Tibial nerve (tissue), 4 donors: Measurements from ENCODE around the gene ASTN2. TPM values are rescaled to one million over a fixed set of nuclear protein-coding genes. Genes with fewer than 3 reads are reported as not detected.

Source experiments
- DNase-seq, 2 donors: peaks; one replicate each; pipeline ENCODE4 v3.0.0-alpha.2; 2019; ENCODE audit warnings: low spot score in 2 of 2
- H3K27ac ChIP-seq, 4 donors: fragments of 200-600 bp; sonication (generic) in 3 of 4; one replicate each; pipeline ENCODE4 v1.5.1; 2017 to 2019; ENCODE audit warnings: mild to moderate bottlenecking in 1 of 4
- H3K27me3 ChIP-seq, 2 donors: fragments of 200-600 bp; sonication (generic) in 1 of 2; one replicate each; pipeline versions ENCODE4 v1.5.1 to v1.6.0; 2017 to 2019
- H3K36me3 ChIP-seq, 3 donors: fragments of 200-600 bp; sonication (generic); one replicate each; pipeline ENCODE4 v1.5.1; 2018 to 2019
- H3K4me1 ChIP-seq, 4 donors: fragments of 200-600 bp; sonication (generic) in 3 of 4; one replicate each; pipeline ENCODE4 v1.5.1; 2017 to 2019
- H3K4me3 ChIP-seq, 4 donors: fragments of 200-600 bp; sonication (generic) in 3 of 4; one replicate each; pipeline ENCODE4 v1.5.1; 2017 to 2019; ENCODE audit warnings: mild to moderate bottlenecking in 1 of 4, moderate library complexity in 1 of 4
- H3K9me3 ChIP-seq, 4 donors: fragments of 200-600 bp; sonication (generic) in 3 of 4; one replicate each; pipeline ENCODE4 v1.5.1; 2017 to 2019
- CTCF ChIP-seq, 5 experiments: fragments of 200-600 bp in 3 of 5; fragments of 450-650 bp in 2 of 5; sonication (generic) in 3 of 5; IDR thresholded peaks; one replicate each; pipeline ENCODE4 v1.5.1; 2016 to 2019; ENCODE audit warnings: antibody characterized with exemption in 5 of 5, mild to moderate bottlenecking in 3 of 5, moderate library complexity in 2 of 5
- EP300 ChIP-seq, 2 donors: sonication (generic); formaldehyde crosslinking; IDR thresholded peaks; one replicate each; pipeline ENCODE4 v1.6.1; 2017; ENCODE audit warnings: antibody characterized with exemption in 2 of 2, mild to moderate bottlenecking in 1 of 2
- POLR2A ChIP-seq, 2 donors: fragments of 450-650 bp; IDR thresholded peaks; one replicate each; pipeline ENCODE4 v1.6.1; 2017; ENCODE audit warnings: antibody characterized with exemption in 2 of 2, mild to moderate bottlenecking in 2 of 2, moderate library complexity in 2 of 2
- WGBS, 2 donors: methylation state at CpG; one replicate each; pipeline ENCODE4 v1.1.5; 2018; 5-methylcytosine and 5-hydroxymethylcytosine counted together
- total RNA-seq, 4 donors: library from RNA; depleted of rRNA; stranded (reverse); fragments of >200 nt; gene quantifications; one replicate each; pipeline ENCODE4 v1.1.0, GENCODE V29; 2016

ASTN2 gene
- total RNA-seq, 4 donors from 2014 or later = 9.0 to 14.9 (median 12.3) TPM

- no peak for DNase-seq
- Histone ChIP-seq H3K9me3 (peaks cover 0 to 37% (median 7%) of the 10 kb centered on the region in 4 donors), H3K27ac (no peak overlapping the region), H3K27me3 (no peaks in the 10 kb centered on the region), H3K4me1 (no peaks in the 10 kb centered on the region), H3K4me3 (no peak overlapping the region), H3K36me3 (no peaks in the 10 kb centered on the region)
- WGBS, 2 donors = 57 to 62% methylated on average over 1 of the region's 1 CpG
- TF ChIP-seq EP300 (IDR thresholded peaks at IDR 0.05) (no peak), POLR2A (IDR thresholded peaks at IDR 0.05) (no peak), CTCF (IDR thresholded peaks at IDR 0.05) (no peak)
Measured at GRCh38 chr9:116516456-116516855, 898.4 kb downstream of the ASTN2 start.

- H3K27ac ChIP-seq = no peak overlapping the region
- DNase-seq = no peak
- TF ChIP-seq POLR2A (IDR thresholded peaks at IDR 0.05) (no peak), EP300 (IDR thresholded peaks at IDR 0.05) (no peak), CTCF (IDR thresholded peaks at IDR 0.05) (no peak)
- no peaks in the 10 kb centered on the region for H3K27me3 ChIP-seq
- no peak overlapping the region for H3K4me3 ChIP-seq
- H3K36me3 ChIP-seq = no peaks in the 10 kb centered on the region
- H3K9me3 ChIP-seq = peaks cover 0 to 31% (median 2%) of the 10 kb centered on the region in 4 donors
- H3K4me1 ChIP-seq = no peaks in the 10 kb centered on the region
Measured at GRCh38 chr9:116515541-116515940, 899.3 kb downstream of the ASTN2 start.

GRCh38 chr9:116506685-116507084, 908.2 kb downstream of the ASTN2 start:
- WGBS, 2 donors = 81 to 85% methylated on average over 4 of the region's 4 CpGs
- no peak overlapping the region for H3K27ac ChIP-seq
- no peaks in the 10 kb centered on the region for H3K36me3 ChIP-seq
- H3K4me1 ChIP-seq = no peaks in the 10 kb centered on the region
- no peak overlapping the region for H3K4me3 ChIP-seq
- TF ChIP-seq CTCF (IDR thresholded peaks at IDR 0.05) (no peak), POLR2A (IDR thresholded peaks at IDR 0.05) (no peak), EP300 (IDR thresholded peaks at IDR 0.05) (no peak)
- peaks cover 0 to 5% (median 0%) of the 10 kb centered on the region in 4 donors for H3K9me3 ChIP-seq
- no peak for DNase-seq
- no peaks in the 10 kb centered on the region for H3K27me3 ChIP-seq

GRCh38 chr9:116504893-116505480, 909.9 kb downstream of the ASTN2 start:
- H3K36me3 ChIP-seq = no peaks in the 10 kb centered on the region
- TF ChIP-seq EP300 (IDR thresholded peaks at IDR 0.05) (no peak), POLR2A (IDR thresholded peaks at IDR 0.05) (no peak), CTCF (IDR thresholded peaks at IDR 0.05) (no peak)
- 87% methylated on average over 5 of the region's 5 CpGs for WGBS, 2 donors

GRCh38 chr9:116504081-116504480, 910.8 kb downstream of the ASTN2 start:
- H3K27me3 ChIP-seq = no peaks in the 10 kb centered on the region
- H3K4me1 ChIP-seq = no peaks in the 10 kb centered on the region
- no peaks in the 10 kb centered on the region for H3K36me3 ChIP-seq
- no peak for DNase-seq
- no peaks in the 10 kb centered on the region for H3K9me3 ChIP-seq
- no peak for TF ChIP-seq CTCF (IDR thresholded peaks at IDR 0.05)
- 80 to 82% methylated on average over 3 of the region's 3 CpGs for WGBS, 2 donors
- H3K27ac ChIP-seq = no peak overlapping the region
- no peak overlapping the region for H3K4me3 ChIP-seq

More at GRCh38 chr9:116504893-116505480, 909.9 kb downstream of the ASTN2 start:
- H3K4me1 ChIP-seq = no peaks in the 10 kb centered on the region
- peaks cover 0 to 3% (median 0%) of the 10 kb centered on the region in 4 donors for H3K9me3 ChIP-seq
- H3K4me3 ChIP-seq = no peak overlapping the region
- H3K27me3 ChIP-seq = no peaks in the 10 kb centered on the region
- H3K27ac ChIP-seq = no peak overlapping the region
- DNase-seq = no peak
